K562 (cell line): ENCODE data around the gene POC1B. TPM values are rescaled to one million over a fixed set of nuclear protein-coding genes. Genes with fewer than 3 reads are reported as not detected.

ENCODE experiments used
- ARID4B ChIP-seq: sonication (generic); formaldehyde crosslinking; IDR thresholded peaks from 2 replicates; pipeline ENCODE4 v1.8.0; 2022; ENCODE audit warnings: mild to moderate bottlenecking, missing genetic modification reagents
- ASH1L ChIP-seq: fragments of 450-650 bp; IDR thresholded peaks from 2 replicates; pipeline ENCODE4 v1.6.1; 2018; ENCODE audit warnings: borderline replicate concordance, mild to moderate bottlenecking, low read depth; ENCODE audit not compliant: partially characterized antibody
- CTCFL ChIP-seq: IDR thresholded peaks from 2 replicates; pipeline ENCODE4 v1.6.1; 2011; ENCODE audit warnings: borderline replicate concordance, low read depth, mild to moderate bottlenecking, moderate library complexity, low read length; ENCODE audit not compliant: insufficient read depth, poor library complexity, severe bottlenecking
- FUS ChIP-seq: fragments of 200-400 bp; formaldehyde crosslinking; optimal IDR thresholded peaks from 2 replicates; pipeline ENCODE3; 2017; ENCODE audit warnings: low read depth, low read length
- HDAC8 ChIP-seq: fragments of 450-650 bp; IDR thresholded peaks from 2 replicates; pipeline ENCODE4 v1.6.1; 2016; ENCODE audit warnings: mild to moderate bottlenecking, missing genetic modification characterization, moderate library complexity, missing compliant biosample characterization
- MAFG ChIP-seq: fragments of 450-650 bp; conservative IDR thresholded peaks from 2 replicates; pipeline ENCODE4 v1.6.1; 2016; ENCODE audit warnings: missing genetic modification characterization, missing compliant biosample characterization
- NBN ChIP-seq: fragments of 450-650 bp; IDR thresholded peaks from 2 replicates; pipeline ENCODE4 v1.6.1; 2016; ENCODE audit warnings: low read depth, mild to moderate bottlenecking
- NR2F6 ChIP-seq: fragments of 450-650 bp; formaldehyde crosslinking; IDR thresholded peaks from 2 replicates; pipeline ENCODE4 v1.4.0; 2020; ENCODE audit warnings: mild to moderate bottlenecking
- SETDB1 ChIP-seq: IDR thresholded peaks from one replicate; pipeline ENCODE4 v1.6.1; 2012; ENCODE audit warnings: low read length, control low read depth, inconsistent platforms
- SIRT6 ChIP-seq: IDR thresholded peaks from one replicate; pipeline ENCODE4 v1.6.1; 2012; ENCODE audit warnings: low read depth, mild to moderate bottlenecking, control low read depth, inconsistent platforms, low read length, moderate library complexity
- SMARCC2 ChIP-seq: fragments of 450-650 bp; IDR thresholded peaks from 2 replicates; pipeline ENCODE4 v1.6.1; 2017; ENCODE audit warnings: antibody characterized with exemption, moderate library complexity, mild to moderate bottlenecking, low read depth
- TAF1 ChIP-seq: IDR thresholded peaks from 2 replicates; pipeline ENCODE4 v1.6.1; 2011; ENCODE audit warnings: mild to moderate bottlenecking, low read length, moderate library complexity; ENCODE audit not compliant: insufficient read depth, control insufficient read depth, severe bottlenecking; ENCODE audit errors: extremely low read depth
- ZNF146 ChIP-seq: IDR thresholded peaks from one replicate; pipeline ENCODE4 v1.6.1; 2018; ENCODE audit warnings: missing compliant biosample characterization; ENCODE audit not compliant: unreplicated experiment
- ZNF407 ChIP-seq: fragments of 450-650 bp; IDR thresholded peaks from 2 replicates; pipeline ENCODE4 v1.6.1; 2016; ENCODE audit warnings: low read depth
- polyA plus RNA-seq, 8 experiments: library from polyadenylated mRNA; depleted of rRNA in 4 of 8; stranded (reverse) in 5 of 8; unstranded in 3 of 8; fragments of >200 nt; fragmentation: Nextera tagmentation in 2 of 8; fragmentation: Illumina TruSeq in 1 of 8; extraction: Ambion mirVana in 2 of 8; extraction: Trizol in 1 of 8; gene quantifications; 2 replicates each; pipeline versions ENCODE4 v1.2.1 to v1.2.3, GENCODE V29; 2011 to 2014; ENCODE audit warnings: inconsistent platforms in 1 of 8, missing spikeins in 1 of 8
- total RNA-seq, 7 experiments: library from RNA; depleted of rRNA in 6 of 7; stranded (reverse); fragments of >200 nt in 6 of 7; fragmentation: Illumina TruSeq in 2 of 7; extraction: Trizol in 2 of 7; gene quantifications; 2 replicates each; pipeline versions ENCODE4 v1.2.1 to v1.2.3, GENCODE V29; 2011 to 2021; ENCODE audit warnings: low replicate concordance in 1 of 7

POC1B gene
- total and polyA plus RNA-seq, 9 of the 15 experiments (the other 6 are each of a cell fraction or from before 2014, with no cell fraction given): 4.5 to 16.1 (median 10.4) TPM

GRCh38 chr12:89566615-89567014 lies 40.8 kb upstream of the POC1B start (continued):
- no peak for TF ChIP-seq ZNF407
- TF ChIP-seq NBN: no peak
- no peak for TF ChIP-seq NR2F6
- no peak for TF ChIP-seq ASH1L
- no peak for TF ChIP-seq ZNF146 (CRISPR knock-in tag)
- no peak for TF ChIP-seq HDAC8 (tag)
- no peak for TF ChIP-seq SIRT6
- no peak for TF ChIP-seq SETDB1
- TF ChIP-seq FUS: no peak
- TF ChIP-seq SMARCC2: peak; percentile 53; the same call in 1 of the 2 replicates
- 0 out of 2 replicates have a peak, but pooled peaks have one; percentile 12 for TF ChIP-seq MAFG (tag)
- TF ChIP-seq TAF1: no peak
- no peak for TF ChIP-seq CTCFL
- no peak for TF ChIP-seq ARID4B (CRISPR knock-in tag)
